GM23338 (cell line): ENCODE measurements around the gene GPR137C. TPM values are rescaled to one million over a fixed set of nuclear protein-coding genes. Genes with fewer than 3 reads are reported as not detected.

ENCODE experiments used
- ATAC-seq: fragments of 200-7000 bp; cut with Tn5 transposase; 3 replicates; pipeline ENCODE4 v1.9.1; 2020
- DNase-seq: peaks from one replicate; pipeline ENCODE4 v3.0.0-alpha.2; 2015; ENCODE audit warnings: low spot score
- H2AFZ ChIP-seq: fragments of 200-600 bp; sonication (generic); 2 replicates; pipeline ENCODE4 v1.8.0; 2016; ENCODE audit warnings: antibody characterized with exemption, mild to moderate bottlenecking, moderate library complexity
- H3F3A ChIP-seq: fragments of 200-600 bp; sonication (generic); replicated peaks from 2 replicates; pipeline ENCODE4 v1.8.0; 2017; ENCODE audit warnings: antibody characterized with exemption, mixed run types, low read depth
- H3K27ac ChIP-seq: fragments of 200-600 bp; sonication (generic); 2 replicates; pipeline ENCODE4 v1.6.1; 2016; ENCODE audit warnings: low read depth
- H3K27me3 ChIP-seq: fragments of 200-600 bp; sonication (generic); 2 replicates; pipeline ENCODE4 v1.8.0; 2016; ENCODE audit warnings: mild to moderate bottlenecking, mixed run types, moderate library complexity; ENCODE audit not compliant: insufficient read depth
- H3K36me3 ChIP-seq: fragments of 200-600 bp; sonication (generic); 2 replicates; pipeline ENCODE4 v1.8.0; 2016; ENCODE audit warnings: mild to moderate bottlenecking; ENCODE audit not compliant: insufficient read depth
- H3K4me1 ChIP-seq: fragments of 200-600 bp; sonication (generic); 2 replicates; pipeline ENCODE4 v1.8.0; 2016; ENCODE audit warnings: mild to moderate bottlenecking, moderate library complexity; ENCODE audit not compliant: insufficient read depth
- H3K4me2 ChIP-seq: fragments of 200-600 bp; sonication (generic); 2 replicates; pipeline ENCODE4 v1.7.1; 2017; ENCODE audit warnings: mixed run types
- H3K4me3 ChIP-seq: fragments of 200-600 bp; sonication (generic); 2 replicates; pipeline ENCODE4 v1.6.1; 2016; ENCODE audit warnings: mixed run types
- H3K79me2 ChIP-seq: fragments of 200-600 bp; sonication (generic); replicated peaks from 2 replicates; pipeline ENCODE4 v1.8.0; 2017; ENCODE audit warnings: mild to moderate bottlenecking; ENCODE audit not compliant: insufficient read depth
- H3K9me2 ChIP-seq: fragments of 200-600 bp; sonication (generic); 2 replicates; pipeline ENCODE4 v1.8.0; 2017; ENCODE audit not compliant: insufficient read depth
- H4K20me1 ChIP-seq: fragments of 200-600 bp; sonication (generic); replicated peaks from 2 replicates; pipeline ENCODE4 v1.8.0; 2017; ENCODE audit warnings: mild to moderate bottlenecking; ENCODE audit not compliant: insufficient read depth
- H3K27ac Mint-ChIP-seq: 2 replicates; pipeline ENCODE4 v1.8.0; 2020; ENCODE audit warnings: inconsistent platforms, mild to moderate bottlenecking, moderate library complexity, mixed read lengths
- H3K27me3 Mint-ChIP-seq: 3 replicates; pipeline ENCODE4 v1.8.0; 2022; ENCODE audit warnings: low read depth, mild to moderate bottlenecking, moderate library complexity, mixed read lengths, inconsistent platforms; ENCODE audit not compliant: insufficient read depth, poor library complexity
- H3K36me3 Mint-ChIP-seq: 3 replicates; pipeline ENCODE4 v1.8.0; 2021; ENCODE audit warnings: low read depth, mild to moderate bottlenecking, inconsistent platforms, moderate library complexity, mixed read lengths
- H3K4me1 Mint-ChIP-seq: 3 replicates; pipeline ENCODE4 v1.8.0; 2020; ENCODE audit warnings: mild to moderate bottlenecking, inconsistent platforms, mixed read lengths
- H3K4me3 Mint-ChIP-seq: 3 replicates; pipeline ENCODE4 v1.8.0; 2021; ENCODE audit warnings: moderate library complexity, mild to moderate bottlenecking, inconsistent platforms, mixed read lengths
- H3K9me3 Mint-ChIP-seq: 3 replicates; pipeline ENCODE4 v1.8.0; 2020; ENCODE audit warnings: moderate library complexity, mild to moderate bottlenecking, inconsistent platforms, mixed read lengths
- CREB1 ChIP-seq: fragments of 250-450 bp; sonication (Bioruptor Pico); IDR thresholded peaks from 2 replicates; pipeline ENCODE4 v1.5.0; 2020; ENCODE audit warnings: low read depth, mild to moderate bottlenecking, moderate library complexity
- EZH2 ChIP-seq: fragments of 200-600 bp; sonication (generic); IDR thresholded peaks from one replicate; pipeline ENCODE4 v1.8.0; 2017; ENCODE audit warnings: antibody characterized with exemption, mild to moderate bottlenecking, low read depth; ENCODE audit not compliant: unreplicated experiment
- EZH2phosphoT487 ChIP-seq: fragments of 200-600 bp; sonication (generic); IDR thresholded peaks from one replicate; pipeline ENCODE4 v1.8.1; 2018; ENCODE audit warnings: antibody characterized with exemption; ENCODE audit not compliant: unreplicated experiment
- JUNB ChIP-seq: IDR thresholded peaks from one replicate; pipeline ENCODE4 v1.6.1; 2016; ENCODE audit warnings: antibody characterized with exemption; ENCODE audit not compliant: unreplicated experiment
- NANOG ChIP-seq: IDR thresholded peaks from 2 replicates; pipeline ENCODE4 v1.6.1; 2016; ENCODE audit warnings: antibody characterized with exemption, borderline replicate concordance
- POLR2AphosphoS5 ChIP-seq: IDR thresholded peaks from 2 replicates; pipeline ENCODE4 v1.6.1; 2016; ENCODE audit warnings: antibody characterized with exemption, low read depth
- ZNF114 ChIP-seq: fragments of 250-450 bp; sonication (Bioruptor Pico); IDR thresholded peaks from 2 replicates; pipeline ENCODE4 v1.5.0; 2020; ENCODE audit warnings: mild to moderate bottlenecking, moderate library complexity
- polyA plus RNA-seq: library from polyadenylated mRNA; unstranded; fragments of >200 nt; fragmentation: Nextera tagmentation; extraction: Ambion mirVana; gene quantifications from 2 replicates; pipeline ENCODE4 v1.2.1, GENCODE V29; 2016
- total RNA-seq: library from RNA; depleted of rRNA; stranded (reverse); fragments of >200 nt; shearing (Covaris generic); gene quantifications from 2 replicates; pipeline ENCODE4 v1.2.3, GENCODE V29; 2014
- TF ChIP-seq, protein P1 (sequence below), 2 experiments: fragments of 200-600 bp in 1 of 2; sonication (generic) in 1 of 2; conservative IDR thresholded peaks; 2 replicates each; pipeline versions ENCODE4 v1.5.1 to v1.6.1; 2016 to 2017; ENCODE audit warnings: antibody characterized with exemption in 2 of 2, low read depth in 2 of 2, mild to moderate bottlenecking in 2 of 2, moderate library complexity in 1 of 2
- TF ChIP-seq, protein P2 (sequence below): IDR thresholded peaks from one replicate; pipeline ENCODE4 v1.6.1; 2018; ENCODE audit warnings: antibody characterized with exemption; ENCODE audit not compliant: unreplicated experiment
- TF ChIP-seq, protein P3 (sequence below): IDR thresholded peaks from 2 replicates; pipeline ENCODE4 v1.6.1; 2016; ENCODE audit warnings: antibody characterized with exemption

Gene GPR137C
- total and polyA plus RNA-seq, 2 experiments from 2014 or later = 2.2 to 5.2 TPM

DNA sequence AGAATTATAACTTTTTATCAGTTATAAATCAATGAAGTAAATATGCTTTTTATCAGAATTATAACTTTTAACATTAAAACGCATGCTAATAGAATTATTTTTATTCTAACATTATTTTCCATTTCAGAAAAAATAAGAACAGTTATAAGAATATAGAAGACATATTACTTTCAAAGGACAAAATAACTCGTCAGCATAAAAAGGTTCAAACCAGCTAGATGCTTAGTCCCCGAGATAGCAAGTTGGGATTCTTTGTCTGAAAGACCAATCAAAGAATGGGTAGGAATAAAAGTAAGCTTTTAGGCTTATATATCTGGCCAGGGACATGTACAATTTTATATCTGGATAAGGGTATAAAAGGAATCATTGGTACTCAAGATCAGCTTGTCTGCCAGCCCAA, 66.0 kb downstream of the GPR137C start:
- Mint-ChIP-seq H3K36me3 (peaks cover 2% of the 10 kb centered on the region; the same call in 1 of the 3 replicates), H3K9me3 (no peaks in the 10 kb centered on the region), H3K4me3 (no peak overlapping the region), H3K27ac (no peak overlapping the region), H3K27me3 (no peaks in the 10 kb centered on the region), H3K4me1 (no peaks in the 10 kb centered on the region)
- Histone ChIP-seq H3K9me2 (no peaks in the 10 kb centered on the region), H3K27ac (no peak overlapping the region), H3K4me3 (no peak overlapping the region), H3K27me3 (no peaks in the 10 kb centered on the region), H3K36me3 (no peaks in the 10 kb centered on the region), H2AFZ (no peak overlapping the region), H3K79me2 (no peaks in the 10 kb centered on the region), H4K20me1 (no peaks in the 10 kb centered on the region), H3K4me1 (no peaks in the 10 kb centered on the region), H3K4me2 (no peak overlapping the region), H3F3A (no peaks in the 10 kb centered on the region)
- DNase-seq = no peak
- no peak for ATAC-seq
- TF ChIP-seq CREB1 (CRISPR knock-in tag) (no peak), POLR2AphosphoS5 (no peak), NANOG (no peak), EZH2phosphoT487 (no peak), JUNB (no peak), EZH2 (no peak), ZNF114 (CRISPR knock-in tag) (no peak)
- TF ChIP-seq, protein P1, sequence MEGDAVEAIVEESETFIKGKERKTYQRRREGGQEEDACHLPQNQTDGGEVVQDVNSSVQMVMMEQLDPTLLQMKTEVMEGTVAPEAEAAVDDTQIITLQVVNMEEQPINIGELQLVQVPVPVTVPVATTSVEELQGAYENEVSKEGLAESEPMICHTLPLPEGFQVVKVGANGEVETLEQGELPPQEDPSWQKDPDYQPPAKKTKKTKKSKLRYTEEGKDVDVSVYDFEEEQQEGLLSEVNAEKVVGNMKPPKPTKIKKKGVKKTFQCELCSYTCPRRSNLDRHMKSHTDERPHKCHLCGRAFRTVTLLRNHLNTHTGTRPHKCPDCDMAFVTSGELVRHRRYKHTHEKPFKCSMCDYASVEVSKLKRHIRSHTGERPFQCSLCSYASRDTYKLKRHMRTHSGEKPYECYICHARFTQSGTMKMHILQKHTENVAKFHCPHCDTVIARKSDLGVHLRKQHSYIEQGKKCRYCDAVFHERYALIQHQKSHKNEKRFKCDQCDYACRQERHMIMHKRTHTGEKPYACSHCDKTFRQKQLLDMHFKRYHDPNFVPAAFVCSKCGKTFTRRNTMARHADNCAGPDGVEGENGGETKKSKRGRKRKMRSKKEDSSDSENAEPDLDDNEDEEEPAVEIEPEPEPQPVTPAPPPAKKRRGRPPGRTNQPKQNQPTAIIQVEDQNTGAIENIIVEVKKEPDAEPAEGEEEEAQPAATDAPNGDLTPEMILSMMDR (conservative IDR thresholded peaks at IDR 0.05; ENCODE audit: low read depth in 2 of 2) = no peak
- TF ChIP-seq, protein P2, sequence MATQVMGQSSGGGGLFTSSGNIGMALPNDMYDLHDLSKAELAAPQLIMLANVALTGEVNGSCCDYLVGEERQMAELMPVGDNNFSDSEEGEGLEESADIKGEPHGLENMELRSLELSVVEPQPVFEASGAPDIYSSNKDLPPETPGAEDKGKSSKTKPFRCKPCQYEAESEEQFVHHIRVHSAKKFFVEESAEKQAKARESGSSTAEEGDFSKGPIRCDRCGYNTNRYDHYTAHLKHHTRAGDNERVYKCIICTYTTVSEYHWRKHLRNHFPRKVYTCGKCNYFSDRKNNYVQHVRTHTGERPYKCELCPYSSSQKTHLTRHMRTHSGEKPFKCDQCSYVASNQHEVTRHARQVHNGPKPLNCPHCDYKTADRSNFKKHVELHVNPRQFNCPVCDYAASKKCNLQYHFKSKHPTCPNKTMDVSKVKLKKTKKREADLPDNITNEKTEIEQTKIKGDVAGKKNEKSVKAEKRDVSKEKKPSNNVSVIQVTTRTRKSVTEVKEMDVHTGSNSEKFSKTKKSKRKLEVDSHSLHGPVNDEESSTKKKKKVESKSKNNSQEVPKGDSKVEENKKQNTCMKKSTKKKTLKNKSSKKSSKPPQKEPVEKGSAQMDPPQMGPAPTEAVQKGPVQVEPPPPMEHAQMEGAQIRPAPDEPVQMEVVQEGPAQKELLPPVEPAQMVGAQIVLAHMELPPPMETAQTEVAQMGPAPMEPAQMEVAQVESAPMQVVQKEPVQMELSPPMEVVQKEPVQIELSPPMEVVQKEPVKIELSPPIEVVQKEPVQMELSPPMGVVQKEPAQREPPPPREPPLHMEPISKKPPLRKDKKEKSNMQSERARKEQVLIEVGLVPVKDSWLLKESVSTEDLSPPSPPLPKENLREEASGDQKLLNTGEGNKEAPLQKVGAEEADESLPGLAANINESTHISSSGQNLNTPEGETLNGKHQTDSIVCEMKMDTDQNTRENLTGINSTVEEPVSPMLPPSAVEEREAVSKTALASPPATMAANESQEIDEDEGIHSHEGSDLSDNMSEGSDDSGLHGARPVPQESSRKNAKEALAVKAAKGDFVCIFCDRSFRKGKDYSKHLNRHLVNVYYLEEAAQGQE = no peak

DNA sequence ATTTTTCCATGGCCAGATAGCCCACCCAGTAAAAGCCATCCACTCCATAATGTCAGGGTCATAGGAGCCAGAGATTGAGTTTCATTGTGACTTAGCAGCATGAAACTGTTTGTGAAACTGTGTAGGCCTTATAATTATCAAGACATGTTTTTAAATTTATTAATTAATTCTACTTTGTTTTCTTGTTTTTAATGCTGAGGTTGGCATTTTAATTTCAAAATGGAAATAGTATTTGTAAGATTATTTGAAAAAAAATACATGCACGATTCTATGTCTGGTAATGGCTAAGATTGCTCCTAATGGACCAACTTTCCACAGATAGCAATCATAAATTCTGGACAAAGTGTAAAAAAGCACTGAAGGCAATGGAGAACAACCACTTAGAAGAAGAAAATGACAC, 67.1 kb downstream of the GPR137C start:
- Histone ChIP-seq H3K36me3 (no peaks in the 10 kb centered on the region), H4K20me1 (no peaks in the 10 kb centered on the region), H3K4me3 (no peak overlapping the region), H3F3A (no peaks in the 10 kb centered on the region), H3K27ac (no peak overlapping the region), H3K4me1 (no peaks in the 10 kb centered on the region), H3K79me2 (no peaks in the 10 kb centered on the region), H2AFZ (no peak overlapping the region), H3K27me3 (no peaks in the 10 kb centered on the region), H3K4me2 (no peak overlapping the region), H3K9me2 (no peaks in the 10 kb centered on the region)
- Mint-ChIP-seq H3K27ac (no peak overlapping the region), H3K9me3 (no peaks in the 10 kb centered on the region), H3K27me3 (no peaks in the 10 kb centered on the region), H3K36me3 (peaks cover 2% of the 10 kb centered on the region; the same call in 1 of the 3 replicates), H3K4me1 (no peaks in the 10 kb centered on the region), H3K4me3 (no peak overlapping the region)
- no peak for DNase-seq
- no peak for ATAC-seq
- TF ChIP-seq, protein P2 = no peak
- TF ChIP-seq POLR2AphosphoS5 = no peak
- TF ChIP-seq, protein P3, sequence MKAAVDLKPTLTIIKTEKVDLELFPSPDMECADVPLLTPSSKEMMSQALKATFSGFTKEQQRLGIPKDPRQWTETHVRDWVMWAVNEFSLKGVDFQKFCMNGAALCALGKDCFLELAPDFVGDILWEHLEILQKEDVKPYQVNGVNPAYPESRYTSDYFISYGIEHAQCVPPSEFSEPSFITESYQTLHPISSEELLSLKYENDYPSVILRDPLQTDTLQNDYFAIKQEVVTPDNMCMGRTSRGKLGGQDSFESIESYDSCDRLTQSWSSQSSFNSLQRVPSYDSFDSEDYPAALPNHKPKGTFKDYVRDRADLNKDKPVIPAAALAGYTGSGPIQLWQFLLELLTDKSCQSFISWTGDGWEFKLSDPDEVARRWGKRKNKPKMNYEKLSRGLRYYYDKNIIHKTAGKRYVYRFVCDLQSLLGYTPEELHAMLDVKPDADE = no peak
- TF ChIP-seq, protein P1 (conservative IDR thresholded peaks at IDR 0.05; ENCODE audit: low read depth in 2 of 2) = no peak
